HS-5 (cell line): ENCODE results near the gene TGM6.

ENCODE experiments used
- DNase-seq: peaks from one replicate; pipeline ENCODE4 v3.0.0-alpha.2; 2012; ENCODE audit warnings: low read depth

Gene TGM6

DNA sequence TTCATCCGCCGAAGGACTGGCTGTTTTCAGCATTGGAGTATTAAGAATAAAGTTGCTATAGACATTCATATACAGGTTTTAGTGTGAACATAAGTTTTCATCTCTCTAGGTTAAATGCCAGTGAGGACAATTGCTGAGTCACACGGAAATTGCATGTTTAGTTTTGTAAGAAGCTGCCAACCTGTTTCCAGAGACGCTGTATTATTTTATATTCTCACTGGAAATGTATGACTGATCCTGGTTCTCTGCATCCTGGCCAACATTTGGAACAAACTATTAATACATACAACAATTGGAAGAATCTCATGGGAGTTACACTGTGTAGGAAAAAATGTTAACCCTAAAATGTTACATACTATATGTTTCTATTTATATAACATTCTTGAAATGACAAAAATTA is 16.7 kb upstream of the TGM6 start:
- DNase-seq, result no peak

DNA sequence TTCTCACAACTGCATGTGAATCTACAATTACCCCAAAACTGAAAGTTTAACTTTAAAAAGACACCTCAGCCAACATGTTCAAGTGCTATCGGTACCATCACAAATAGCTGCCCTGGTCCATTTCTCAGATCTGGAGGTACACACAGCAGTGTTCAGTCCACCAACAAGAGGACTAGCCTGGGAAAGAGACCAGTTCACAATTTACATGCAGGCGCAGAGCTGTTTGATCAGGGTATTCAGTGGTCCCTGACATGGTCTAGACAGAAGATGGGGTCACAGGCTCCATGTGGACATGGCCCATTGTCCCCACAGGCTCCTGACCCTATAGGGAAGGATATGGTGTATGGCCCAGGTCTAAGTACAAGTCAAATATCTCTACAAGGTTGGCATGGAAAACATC is 15.6 kb upstream of the TGM6 start:
- DNase-seq, result no peak

DNA sequence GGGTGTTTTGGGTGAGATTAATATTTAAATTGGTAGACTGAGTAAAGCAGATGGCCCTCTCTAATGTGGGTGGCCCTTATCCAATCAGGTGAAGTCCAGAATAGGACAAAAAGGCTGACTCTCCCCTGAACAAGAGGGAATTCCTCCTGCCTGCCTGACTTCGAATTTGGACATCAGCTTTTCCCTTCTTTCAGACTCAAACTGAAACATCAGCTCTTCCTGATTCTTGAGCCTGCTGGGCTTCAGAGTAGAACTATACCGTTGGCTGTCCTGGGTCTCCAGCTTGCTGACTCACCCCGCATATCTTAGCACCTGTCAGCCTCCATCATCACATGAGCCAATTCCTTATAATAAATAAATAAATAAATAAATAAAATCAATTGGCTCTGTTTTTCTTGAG is 15.0 kb upstream of the TGM6 start:
- no peak for DNase-seq

DNA sequence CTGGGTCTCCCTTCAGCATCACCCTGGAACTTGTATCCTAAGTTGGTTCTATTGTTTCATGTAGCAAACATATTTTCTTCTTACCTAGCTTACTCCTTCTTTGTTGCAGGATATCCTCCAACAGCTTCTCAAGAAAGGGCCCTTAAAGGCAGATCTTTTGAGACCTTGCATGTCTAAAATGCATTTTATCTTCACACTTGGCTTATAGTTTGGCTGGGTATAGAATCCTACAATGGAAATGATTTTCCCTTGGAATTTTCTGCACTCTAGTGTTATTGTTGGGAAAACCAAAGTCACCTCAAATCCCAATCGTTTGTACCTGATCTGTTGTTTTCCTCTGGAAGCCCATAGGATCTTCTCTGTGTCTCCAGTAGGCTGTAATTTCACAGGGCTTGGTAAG is 12.1 kb upstream of the TGM6 start:
- DNase-seq, result no peak

DNA sequence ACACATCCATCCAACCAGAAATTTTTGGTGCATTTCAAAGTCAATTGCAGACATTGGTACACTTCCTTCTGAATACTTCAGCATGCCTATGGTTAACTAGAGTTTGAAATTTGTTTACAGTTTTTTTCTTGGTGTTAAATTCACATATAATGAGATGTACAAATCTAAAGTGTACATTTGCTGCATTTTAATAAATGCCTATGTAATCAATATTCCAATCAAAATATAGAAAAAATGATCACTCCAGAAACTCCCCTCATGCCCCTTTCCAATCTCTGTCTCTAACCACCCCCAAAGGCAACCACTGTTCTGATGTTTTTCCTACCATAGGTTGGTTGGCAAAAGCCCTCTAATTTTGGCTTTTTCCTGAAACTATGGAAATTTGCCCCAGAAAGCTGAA is 7.6 kb upstream of the TGM6 start:
- no peak for DNase-seq

DNA sequence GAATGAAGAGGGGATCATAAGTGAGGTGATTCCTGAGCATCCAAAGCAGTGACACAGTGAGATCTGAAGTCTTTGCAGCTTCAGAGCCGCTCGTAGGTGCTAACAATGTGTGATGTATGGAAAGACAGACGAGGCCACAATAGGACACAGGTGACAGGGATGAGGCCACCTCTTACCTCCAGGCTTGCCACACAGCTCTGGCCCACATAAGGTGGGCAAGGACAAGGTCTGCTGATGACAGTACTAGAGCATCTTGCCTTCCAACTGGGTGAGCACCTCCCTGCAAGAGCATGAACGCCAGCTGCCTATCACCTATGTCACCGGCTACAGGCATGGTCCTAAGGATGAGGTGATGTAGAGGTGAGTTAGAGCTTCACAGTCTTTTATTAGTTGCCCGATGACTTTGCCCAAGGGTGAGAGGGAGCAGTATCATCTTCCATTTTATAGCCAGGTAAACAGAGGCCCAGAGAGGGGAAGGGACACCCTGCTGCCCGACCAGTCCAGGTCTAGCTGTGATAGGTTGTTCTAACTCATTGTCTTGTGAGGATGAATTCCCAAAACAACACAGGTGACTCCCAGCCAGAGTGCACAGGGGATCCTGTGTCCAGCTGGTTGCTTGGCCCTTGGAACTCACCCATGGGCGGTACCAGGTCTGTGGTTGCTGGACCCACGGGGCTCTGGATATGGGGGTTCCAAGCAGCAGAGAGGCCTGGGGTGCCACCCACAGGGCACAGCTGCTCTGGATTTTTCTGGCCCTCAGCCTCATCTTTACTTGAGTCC is 6.2 kb upstream of the TGM6 start:
- no peak for DNase-seq

DNA sequence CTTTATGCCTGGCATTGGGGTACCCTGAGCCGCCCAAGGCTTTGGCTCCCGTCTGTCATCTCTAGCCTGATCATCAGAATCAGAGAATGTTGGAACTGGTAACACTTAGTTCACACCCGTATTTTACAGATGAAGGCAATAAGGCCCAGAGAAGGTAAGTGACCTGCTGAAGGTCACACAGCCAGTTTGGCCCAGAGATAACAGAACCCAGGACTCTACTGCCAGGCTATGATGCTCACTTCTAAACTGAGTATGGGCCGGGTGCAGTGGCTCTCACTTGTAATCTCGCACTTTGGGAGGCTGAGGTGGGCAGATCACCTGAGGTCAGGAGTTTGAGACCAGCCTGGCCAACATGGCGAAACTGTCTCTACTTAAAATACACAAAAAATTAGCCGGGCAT is 1.8 kb upstream of the TGM6 start:
- DNase-seq, result no peak

DNA sequence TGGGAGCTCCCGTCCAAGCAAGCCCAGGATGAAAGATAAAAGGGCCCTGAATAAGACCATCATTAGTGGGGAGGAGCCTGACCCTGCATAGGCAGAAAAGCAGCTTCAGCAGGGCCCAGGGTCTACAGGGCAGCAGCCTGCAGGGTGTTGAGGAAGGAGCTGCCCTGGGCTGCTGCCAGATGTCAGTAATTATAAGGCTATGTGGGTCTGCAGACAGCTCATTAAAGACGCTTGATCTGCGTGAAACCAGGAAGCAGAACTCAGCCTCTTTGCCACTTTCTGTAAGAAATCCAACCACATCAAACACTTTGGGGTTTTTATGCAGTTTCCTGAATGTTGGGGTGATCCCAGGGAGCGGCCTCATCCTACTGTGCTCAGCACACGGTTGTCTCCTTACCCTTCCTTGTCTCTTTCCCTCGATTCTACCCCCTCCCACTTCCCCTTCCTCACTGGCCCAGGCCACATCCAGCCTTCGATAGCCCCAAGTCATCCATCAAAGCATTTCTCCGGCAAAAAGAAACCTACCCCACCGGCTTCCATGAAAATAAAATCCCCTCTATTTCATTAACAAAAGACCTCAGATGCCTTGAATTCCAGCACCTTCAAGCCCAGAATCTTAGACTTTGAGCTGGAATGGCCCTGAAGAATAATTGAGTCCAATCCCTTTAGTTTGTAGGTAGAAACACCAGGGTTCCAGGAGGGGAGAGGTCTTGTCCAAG is 1.0 kb upstream of the TGM6 start:
- DNase-seq, result no peak

DNA sequence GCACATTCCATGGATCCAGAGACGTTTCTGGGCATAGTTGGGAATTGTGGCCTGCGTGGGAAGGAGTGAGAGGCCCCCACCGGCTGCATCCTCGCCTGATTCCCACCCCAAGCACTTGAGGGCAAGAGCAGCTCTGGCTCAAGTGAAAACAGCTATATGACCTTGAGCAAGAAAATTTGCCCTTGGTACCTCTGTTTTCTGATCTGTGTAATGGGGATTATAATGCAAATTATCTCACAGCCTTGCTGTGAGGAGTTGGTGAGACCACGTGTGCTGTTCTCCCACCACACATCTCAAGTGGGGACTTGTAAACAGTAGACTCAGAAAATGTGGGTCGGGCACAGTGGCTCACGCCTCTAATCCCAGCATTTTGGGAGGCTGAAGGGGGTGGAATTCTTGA is 602 bp downstream of the TGM6 start:
- DNase-seq, result no peak

DNA sequence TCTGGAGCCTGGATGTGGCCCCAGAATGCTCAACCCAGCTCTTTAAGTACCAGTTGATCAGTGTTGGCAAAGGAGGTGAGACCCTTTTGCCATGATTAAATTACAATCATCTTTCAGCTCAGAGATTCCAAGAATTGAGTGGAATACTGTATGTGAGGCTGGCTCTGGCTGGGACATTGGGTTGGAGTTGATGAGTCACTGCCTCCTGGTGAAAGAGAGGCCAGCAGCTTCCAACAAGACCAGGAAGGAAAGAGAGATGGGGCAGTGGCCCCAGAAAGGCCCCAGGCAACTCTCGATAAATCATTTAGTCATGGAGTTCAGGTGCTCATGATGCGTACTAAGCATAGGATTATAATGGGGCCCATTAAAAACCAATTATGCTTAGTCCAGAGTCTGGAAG is 2.1 kb downstream of the TGM6 start:
- DNase-seq, result no peak

DNA sequence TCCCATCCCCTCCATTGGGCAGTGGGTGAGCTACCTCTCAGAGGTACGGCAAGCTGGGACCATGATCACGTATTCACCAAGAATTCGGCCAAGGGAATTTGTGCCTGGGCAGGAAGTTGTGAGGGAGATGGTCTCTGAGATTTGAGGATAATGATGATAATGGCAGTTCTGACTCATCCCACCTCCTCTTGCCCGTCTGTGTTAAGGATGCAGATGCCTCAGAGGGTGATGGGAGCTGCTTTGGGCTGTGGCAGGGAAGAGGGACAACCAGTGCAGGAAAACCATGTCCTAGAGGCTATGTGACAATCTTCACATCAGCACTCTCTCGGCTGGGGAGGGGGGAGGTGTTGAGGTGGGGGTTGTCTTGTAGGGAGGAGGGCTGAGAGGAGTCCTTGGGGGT is 4.3 kb downstream of the TGM6 start:
- no peak for DNase-seq

DNA sequence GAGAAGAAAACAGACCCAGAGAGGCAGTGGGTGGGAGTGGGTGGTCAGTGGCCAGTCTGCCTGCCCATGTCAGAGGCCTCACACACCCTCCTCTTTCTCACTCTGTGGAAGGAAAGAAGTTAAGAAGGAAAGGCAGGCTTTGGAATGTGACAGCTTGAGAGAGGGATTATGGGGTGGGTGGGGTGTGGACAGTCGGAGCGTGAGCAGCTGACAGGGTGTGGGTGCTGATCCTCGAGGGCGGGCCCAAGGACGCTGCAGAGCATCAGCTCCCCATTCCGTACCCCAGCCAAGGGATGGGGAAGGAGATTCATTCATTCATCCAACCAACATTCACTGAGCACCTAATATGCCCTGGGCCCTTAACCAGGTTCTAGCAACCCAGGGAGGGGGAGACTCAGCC is 4.8 kb downstream of the TGM6 start:
- no peak for DNase-seq

DNA sequence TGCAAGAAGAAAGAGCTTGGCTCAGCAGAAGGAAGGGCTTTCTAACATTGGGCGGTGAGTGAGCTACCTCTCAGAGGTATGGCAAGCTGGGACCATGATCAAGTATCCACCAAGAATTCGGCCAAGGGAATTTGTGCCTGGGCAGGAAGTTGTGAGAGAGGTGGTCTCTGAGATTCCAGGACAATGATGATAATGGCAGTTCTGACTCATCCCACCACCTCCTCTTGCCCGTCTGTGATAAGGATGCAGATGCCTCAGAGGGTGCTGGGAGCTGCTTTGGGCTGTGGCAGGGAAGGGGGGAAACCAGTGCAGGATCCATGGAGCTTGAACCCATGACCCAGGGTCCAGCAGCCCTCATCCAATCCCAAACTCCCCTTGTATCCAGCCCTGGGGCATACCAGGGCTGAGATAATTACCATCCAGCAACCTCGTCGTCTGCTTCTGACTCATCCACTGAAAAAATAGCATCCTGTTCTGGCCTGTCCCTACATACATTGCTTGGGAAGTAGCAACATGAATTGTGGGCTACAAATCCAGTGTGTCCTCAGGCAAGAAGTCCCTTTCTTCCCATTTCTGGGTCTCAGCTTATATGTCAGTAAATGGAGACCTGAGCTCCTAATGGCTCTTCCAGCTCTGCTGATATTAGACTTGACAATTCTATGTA is 5.9 kb downstream of the TGM6 start:
- peak; percentile 89 for DNase-seq

DNA sequence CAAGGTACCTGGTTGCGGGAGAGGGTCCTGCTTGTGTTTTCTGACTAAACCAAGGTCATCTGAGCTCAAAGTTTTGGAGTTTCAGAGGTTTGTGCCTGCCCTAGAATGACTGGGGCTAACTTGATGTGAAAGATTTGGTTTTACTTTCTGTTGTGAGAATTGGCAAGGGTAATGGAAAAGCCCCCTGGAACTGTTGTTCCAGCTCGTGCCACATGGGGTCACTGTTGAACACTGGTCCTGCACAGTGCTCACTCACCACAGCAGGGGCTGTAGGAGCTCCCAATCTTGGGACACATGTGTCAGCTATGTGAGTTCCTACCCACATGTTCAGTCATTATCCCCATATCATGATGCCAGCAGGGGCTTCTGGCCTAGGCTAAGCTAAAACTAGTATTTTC is 6.5 kb downstream of the TGM6 start:
- no peak for DNase-seq

DNA sequence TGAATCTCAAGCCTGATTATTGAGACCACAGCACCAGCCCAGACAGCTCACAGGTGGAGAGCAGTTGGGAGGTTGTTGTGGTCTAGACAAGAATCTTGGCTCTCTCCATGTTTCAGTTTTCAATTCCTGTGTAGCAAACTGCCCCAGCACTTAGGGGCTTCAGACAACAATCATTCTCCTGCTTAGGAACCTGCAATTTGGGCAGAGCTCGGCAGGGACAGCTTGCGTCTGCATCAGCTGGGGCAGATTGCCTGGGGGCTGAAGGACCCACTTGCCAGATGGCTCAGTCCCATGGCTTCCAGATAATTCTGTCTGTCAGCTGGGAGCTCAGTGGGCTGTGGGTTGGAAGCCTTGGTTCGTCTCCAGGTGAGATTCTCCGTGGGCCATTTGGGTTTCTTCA is 6.9 kb downstream of the TGM6 start:
- DNase-seq, result no peak

DNA sequence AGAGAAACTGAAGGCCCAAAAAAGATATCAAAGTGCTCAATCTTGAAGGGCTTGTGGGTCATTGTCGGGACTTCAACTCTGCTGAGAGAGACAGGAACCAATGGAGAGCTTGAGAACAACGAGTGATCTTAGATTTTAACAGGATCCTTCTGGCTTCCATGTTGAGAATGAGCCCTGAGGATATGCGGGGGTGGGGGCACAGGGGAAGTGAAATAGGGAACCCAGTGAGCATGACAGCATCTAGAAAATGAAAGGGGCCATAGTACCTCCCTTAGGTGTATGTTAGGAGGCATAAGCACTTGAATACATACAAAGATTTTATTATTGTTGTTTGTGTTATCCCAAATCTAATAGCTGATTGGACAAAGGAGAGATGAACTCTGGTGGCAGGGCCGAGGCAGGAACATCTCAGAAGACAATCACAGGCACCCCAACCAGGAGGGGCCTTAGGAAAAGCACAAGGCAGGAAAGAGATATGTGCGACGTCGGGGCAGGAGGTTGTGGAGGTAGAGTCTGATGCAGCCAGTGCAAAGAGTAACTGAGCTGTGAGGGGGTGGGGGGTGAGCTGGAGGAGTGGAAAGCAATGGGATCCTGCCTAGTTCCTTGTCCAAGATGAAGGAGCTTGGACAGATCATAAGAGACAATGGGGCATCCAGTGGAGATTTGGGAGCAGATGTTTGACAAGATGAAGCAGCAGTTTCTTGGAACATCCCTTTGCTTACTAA is 10.4 kb downstream of the TGM6 start:
- no peak for DNase-seq

DNA sequence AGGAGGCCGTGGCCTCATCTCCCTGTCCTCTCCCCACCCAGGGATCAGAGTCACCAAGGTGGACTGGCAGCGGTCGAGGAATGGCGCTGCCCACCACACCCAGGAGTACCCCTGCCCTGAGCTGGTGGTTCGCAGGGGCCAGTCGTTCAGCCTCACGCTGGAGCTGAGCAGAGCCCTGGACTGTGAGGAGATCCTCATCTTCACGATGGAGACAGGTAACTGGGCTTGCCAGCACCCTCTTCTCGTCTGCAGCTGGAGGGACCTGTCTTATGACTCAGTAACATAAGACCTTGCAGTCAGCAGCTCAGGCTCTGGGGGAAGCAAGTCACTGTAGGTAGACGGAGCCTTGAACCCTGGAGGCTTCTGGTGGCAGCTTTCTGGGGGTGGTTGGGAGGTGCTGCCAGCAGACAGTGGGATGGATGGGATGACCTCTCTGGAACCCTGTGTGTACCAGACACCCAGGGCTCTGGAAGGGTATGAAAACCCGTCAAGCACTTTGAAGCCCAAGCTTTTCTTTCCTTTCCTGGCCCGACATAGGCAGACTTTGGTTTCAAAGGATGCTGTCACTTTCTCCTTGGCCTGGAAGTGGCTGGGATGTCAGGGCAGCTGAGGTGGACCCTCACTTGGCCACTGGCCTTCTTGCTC is 13.8 kb downstream of the TGM6 start:
- no peak for DNase-seq

DNA sequence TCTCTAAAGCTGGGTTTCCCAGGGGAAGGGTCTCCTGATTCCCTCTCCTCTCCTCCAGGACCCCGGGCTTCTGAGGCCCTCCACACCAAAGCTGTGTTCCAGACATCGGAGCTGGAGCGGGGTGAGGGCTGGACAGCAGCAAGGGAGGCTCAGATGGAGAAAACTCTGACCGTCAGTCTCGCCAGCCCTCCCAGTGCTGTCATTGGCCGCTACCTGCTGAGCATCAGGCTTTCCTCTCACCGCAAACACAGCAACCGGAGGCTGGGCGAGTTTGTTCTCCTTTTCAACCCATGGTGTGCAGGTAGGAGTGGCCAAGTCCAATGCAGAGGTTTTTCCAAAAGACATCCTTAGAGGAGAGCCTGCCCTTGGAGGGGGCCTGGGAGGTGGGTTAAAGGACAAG is 14.4 kb downstream of the TGM6 start:
- no peak for DNase-seq

DNA sequence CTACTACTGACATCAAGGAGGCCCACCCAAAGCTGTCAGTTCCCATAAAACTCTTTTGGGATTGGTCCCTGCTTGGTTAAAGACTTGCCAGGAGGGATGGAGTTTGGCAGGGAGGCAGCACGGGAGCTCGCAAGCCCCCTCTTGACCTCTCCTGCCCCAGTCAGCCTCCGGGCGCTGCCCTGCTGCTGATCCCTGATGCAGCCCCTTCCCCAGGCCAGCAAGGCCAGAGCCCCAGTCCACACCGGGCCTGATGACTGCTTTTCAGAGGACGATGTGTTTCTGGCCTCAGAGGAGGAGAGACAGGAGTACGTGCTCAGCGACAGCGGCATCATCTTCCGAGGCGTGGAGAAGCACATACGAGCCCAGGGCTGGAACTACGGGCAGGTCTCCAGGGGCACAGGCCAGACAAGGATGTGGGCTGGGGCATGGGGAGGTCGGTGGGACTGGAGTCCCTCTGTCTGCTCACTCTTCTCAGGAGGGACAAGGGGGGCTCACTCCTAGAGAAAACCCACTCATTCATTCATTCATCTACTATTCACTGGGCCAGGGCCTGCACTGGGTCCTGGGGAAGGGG is 15.6 kb downstream of the TGM6 start:
- DNase-seq, result no peak

DNA sequence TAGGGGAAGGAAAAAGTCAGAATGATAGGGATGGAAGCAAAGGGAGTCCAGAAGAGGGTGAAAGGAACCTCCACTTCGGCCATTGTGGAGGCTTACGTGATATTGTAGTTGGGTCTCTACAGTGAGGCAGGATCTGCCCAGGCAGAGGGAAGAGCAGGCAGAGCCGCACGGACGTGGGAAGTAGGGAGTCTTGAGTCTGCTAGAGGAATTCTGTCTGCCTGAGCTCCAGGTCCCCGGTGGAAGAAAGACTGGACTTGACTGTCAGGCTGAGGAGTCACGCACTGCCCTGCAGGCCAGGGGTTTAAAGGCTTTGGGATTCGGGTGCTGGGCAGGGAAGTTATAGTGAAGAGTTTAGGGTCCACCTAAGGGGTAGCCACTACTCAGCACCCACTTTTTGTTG is 16.4 kb downstream of the TGM6 start:
- no peak for DNase-seq

DNA sequence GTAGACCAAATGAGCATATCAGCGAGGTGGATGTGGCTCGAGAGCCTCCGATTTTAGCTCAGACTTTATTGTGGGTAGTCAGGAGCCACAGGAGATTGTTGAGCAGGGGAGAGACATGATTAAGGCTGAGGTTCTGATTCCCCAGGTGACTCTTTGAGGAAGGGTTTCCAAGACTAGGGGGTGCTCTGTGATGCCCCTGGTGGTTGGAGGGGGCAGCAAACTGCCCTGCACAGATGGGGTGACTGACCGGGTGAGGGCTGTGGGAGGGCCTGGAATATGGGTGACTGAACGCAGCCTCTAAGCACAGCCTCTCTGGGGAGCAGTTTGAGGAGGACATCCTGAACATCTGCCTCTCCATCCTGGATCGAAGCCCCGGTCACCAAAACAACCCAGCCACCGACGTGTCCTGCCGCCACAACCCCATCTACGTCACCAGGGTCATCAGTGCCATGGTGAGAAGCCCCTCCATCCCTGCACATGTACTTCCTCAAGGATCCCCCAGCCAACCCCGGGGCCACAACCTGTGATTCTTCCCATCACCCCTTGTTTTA is 17.0 kb downstream of the TGM6 start:
- no peak for DNase-seq

DNA sequence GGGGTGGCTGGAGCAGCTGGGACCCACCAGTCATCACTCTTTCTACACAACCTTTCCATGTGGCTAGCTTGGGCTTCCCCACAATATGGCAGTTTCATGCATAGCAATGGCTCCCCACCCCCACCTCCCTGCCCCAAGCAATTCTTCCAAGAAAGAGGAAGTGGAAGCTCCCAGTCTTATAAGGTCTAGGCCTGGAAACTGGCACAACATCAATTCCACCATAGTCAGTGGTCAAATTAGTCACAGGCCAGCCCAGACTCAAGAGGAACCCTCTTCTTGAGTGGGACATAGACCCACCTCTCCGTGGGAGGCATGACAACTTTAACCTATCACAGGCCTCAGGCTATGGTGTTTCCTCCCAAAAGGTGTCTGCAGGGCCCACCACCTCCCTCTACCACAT is 17.7 kb downstream of the TGM6 start:
- DNase-seq, result no peak
